Measurements from ENCODE around the gene YY1.
"Not testable (repeated sequence)": the region's sequence is repeated elsewhere in the genome, so short reads cannot be mapped to it uniquely, and the experiment has no call there.

The YY1 gene

GRCh38 chr14:100213956-100214769 is 24.8 kb upstream of the YY1 start:
- peak; percentile 85 for DNase-seq

GRCh38 chr14:100214770-100215083 is 24.2 kb upstream of the YY1 start:
- DNase-seq = no peak

- no peak for DNase-seq
Measured at GRCh38 chr14:100215330-100215885, 23.5 kb upstream of the YY1 start.

- DNase-seq = no peak
Measured at GRCh38 chr14:100219126-100219785, 19.7 kb upstream of the YY1 start.

GRCh38 chr14:100221533-100222223 is 17.3 kb upstream of the YY1 start:
- DNase-seq = no peak

GRCh38 chr14:100222224-100223093 is 16.5 kb upstream of the YY1 start:
- no peak for DNase-seq

GRCh38 chr14:100223332-100224201 is 15.4 kb upstream of the YY1 start:
- no peak for DNase-seq

GRCh38 chr14:100224229-100224866 is 14.6 kb upstream of the YY1 start:
- DNase-seq = no peak

- DNase-seq = no peak
Measured at GRCh38 chr14:100225169-100225568, 13.8 kb upstream of the YY1 start.

GRCh38 chr14:100230361-100230760 is 8.6 kb upstream of the YY1 start:
- no peak for DNase-seq

GRCh38 chr14:100234511-100234910 is 4.4 kb upstream of the YY1 start:
- no peak for DNase-seq

- DNase-seq = not testable (repeated sequence)
Measured at GRCh38 chr14:100236271-100236818, 2.6 kb upstream of the YY1 start.

- DNase-seq = no peak
Measured at GRCh38 chr14:100236881-100237280, 2.1 kb upstream of the YY1 start.

GRCh38 chr14:100237735-100238418 is 1.1 kb upstream of the YY1 start:
- no peak for DNase-seq

- no peak for DNase-seq
Measured at GRCh38 chr14:100239211-100239839, 381 bp downstream of the YY1 start.

GRCh38 chr14:100239840-100240667 is 1.1 kb downstream of the YY1 start:
- DNase-seq = peak; percentile 80

GRCh38 chr14:100240668-100241032 is 1.7 kb downstream of the YY1 start:
- DNase-seq = no peak

- no peak for DNase-seq
Measured at GRCh38 chr14:100241279-100241678, 2.3 kb downstream of the YY1 start.

GRCh38 chr14:100243020-100243419 is 4.1 kb downstream of the YY1 start:
- no peak for DNase-seq

Measured in activated gamma-delta T cell (primary cell).